Islet precursor cell (in vitro differentiated cells): Measurements from ENCODE around the gene ADCK2.
A peak's percentile ranks its signal among the peaks of the same experiment; 100 is the strongest.
"Not testable (repeated sequence)": the region's sequence is repeated elsewhere in the genome, so short reads cannot be mapped to it uniquely, and the experiment has no call there.

ENCODE experiments used
- DNase-seq: peaks from one replicate; pipeline ENCODE4 v3.0.0-alpha.2; 2018

Gene ADCK2

DNA sequence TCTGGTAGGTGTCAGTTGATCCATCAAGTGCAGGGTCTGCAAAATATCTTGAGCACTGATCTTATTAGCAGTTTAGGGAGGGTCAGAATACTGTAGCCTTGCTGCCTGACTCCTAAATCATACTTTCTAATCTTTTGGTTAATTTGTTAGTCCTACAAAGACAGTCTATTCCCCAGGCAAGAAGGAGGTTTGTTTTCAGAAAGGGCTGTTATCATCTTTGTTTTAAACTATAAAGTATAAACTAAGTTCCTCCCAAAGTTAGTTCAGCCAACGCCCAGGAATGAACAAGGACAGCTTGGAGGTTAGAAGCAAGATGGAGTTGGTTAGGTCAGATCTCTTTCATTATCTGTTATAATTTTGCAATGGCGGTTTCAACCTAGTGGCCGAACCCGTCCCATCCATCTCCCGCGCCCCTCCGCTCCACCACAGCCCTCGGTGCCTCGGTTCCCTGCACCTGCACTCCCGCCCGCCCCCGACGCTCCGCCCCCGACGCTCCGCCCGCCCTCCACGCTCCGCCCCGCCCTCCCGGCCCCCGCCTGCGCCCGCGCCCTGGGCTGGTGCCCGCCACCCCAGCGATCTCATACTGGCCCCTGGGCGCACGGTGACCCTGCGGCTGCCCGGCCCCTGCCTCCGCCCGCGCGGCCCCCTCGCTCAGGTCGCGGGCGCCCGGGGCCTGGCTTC lies at the start of gene ADCK2:
Gene ADCK2, plus strand, starts transcription at position 564 of the 681 bp plus-strand sequence. CDS start 386 bp downstream, outside the sequence.
- no peak for DNase-seq

DNA sequence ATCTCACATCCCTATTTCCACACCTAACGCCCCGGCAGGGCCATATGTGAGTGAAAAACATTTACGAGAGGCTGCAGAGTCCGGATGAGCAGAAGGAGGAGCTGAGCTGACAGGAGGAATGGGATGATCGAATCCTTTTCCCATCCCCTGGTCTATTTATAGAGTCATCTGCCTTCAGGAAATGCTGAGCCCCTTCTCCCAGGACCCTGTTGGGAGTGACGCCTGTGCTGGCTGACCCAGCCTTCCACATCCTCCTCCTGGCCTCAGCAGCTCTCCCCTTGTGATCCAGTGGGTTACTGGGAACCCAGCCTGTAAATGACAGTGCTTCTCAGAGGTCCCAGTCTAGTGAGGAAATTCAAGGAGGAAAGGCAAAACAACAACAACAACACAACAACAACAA lies 48.8 kb upstream of the ADCK2 start:
- peak; percentile 85 for DNase-seq

DNA sequence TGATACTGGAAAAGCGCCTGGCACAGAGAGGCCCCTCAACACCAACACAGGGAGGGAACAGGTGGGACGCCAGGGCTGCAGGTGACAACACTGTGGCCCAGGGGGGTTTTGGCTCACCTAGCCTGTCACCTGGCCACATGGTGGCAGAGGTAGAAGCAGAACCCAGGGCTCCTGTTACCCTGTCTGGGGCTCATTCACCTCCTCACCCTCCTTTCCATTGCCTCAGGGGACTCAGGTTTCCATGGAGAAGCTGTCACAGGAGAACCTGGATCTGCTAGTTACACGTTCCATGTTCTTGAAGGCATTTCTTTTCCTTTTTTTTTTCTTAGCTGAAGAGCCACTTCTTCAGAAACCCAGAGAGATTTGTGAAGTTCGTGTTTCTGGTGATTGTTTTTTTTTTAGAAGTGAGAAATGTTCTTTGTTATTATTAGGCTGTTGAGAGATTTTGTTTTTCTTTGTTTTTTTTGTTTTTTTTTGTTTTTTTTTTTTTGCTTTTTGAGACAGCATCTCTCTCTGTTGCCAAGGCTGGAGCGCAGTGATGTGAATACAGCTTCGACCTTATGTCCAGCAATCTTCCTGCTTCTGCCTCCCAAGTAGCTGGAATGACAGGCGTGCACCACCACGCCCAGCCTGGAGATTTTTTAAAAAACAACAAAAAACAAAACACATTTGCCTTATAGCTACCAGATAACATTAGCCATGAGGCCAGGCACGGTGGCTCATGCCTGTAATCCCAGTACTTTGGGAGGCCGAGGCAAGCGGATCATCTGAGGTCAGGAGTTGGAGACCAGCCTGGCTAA lies 48.2 kb upstream of the ADCK2 start:
- DNase-seq: peak; percentile 93

DNA sequence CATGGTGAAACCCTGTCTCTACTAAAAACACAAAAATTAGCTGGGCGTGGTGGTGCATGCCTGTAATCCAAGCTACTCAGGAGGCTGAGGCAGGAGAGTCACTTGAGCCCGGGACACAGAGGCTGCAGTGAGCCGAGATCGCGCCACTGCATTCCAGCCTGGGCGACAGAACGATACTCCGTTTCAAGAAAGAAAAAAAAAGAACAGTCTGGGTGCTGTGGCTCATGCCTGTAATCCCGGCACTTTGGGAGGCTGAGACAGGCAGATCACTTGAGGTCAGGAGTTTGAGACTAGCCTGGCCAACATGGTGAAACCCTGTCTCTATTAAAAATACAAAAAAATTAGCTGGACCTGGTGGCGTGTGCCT lies 47.6 kb upstream of the ADCK2 start:
- not testable (repeated sequence) for DNase-seq

DNA sequence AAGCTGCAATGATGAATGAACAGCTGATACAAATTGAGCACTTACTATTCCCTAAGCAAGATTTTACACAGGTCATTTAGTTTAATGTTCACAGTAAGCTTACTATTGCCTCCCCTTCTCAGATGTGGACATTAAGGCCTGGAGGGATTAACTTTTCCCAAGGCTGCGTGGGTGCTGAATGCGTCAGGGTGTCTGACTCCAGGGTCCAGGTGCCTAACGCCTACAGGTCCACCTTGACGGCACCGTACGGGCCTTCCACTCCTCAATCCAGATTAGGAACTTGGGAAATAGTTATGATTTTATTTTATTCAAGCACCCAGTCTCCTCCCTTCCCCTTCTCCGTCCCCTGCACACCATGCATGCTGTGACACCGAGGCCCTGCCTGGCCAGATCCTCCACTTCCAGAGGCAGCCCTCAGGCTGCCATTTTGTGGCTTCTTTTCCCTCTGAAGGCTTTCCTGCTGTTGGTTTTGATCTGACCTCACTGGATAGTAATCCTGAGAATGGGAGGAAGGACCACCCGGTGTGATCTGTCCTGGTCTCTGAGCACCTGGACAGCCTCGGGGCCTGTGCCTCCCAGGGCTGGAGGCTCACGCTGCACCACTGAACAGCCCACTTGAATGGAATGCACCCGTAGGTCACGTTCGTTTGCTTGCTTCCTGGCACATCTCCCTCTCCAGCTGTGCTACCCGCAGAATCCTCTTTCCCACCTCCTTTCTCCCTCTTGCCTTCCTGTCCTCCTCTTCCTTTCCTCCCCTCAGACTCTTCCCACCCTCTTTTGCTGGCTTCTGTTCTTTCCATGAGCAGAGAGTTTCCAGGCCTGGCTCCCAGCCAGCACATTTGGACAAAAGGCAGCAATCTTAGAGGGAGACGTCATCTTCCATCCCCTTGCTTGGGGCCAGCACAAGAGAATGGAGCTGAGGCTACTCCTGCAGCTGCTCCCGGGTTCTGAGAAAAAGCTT lies 46.6 kb upstream of the ADCK2 start:
- peak; percentile 99 for DNase-seq

GRCh38 chr7:140631021-140631420 lies 41.7 kb upstream of the ADCK2 start:
- no peak for DNase-seq

GRCh38 chr7:140631602-140632001 lies 41.1 kb upstream of the ADCK2 start:
- no peak for DNase-seq

- DNase-seq: no peak
Observed at GRCh38 chr7:140635345-140635744, 37.4 kb upstream of the ADCK2 start.

DNA sequence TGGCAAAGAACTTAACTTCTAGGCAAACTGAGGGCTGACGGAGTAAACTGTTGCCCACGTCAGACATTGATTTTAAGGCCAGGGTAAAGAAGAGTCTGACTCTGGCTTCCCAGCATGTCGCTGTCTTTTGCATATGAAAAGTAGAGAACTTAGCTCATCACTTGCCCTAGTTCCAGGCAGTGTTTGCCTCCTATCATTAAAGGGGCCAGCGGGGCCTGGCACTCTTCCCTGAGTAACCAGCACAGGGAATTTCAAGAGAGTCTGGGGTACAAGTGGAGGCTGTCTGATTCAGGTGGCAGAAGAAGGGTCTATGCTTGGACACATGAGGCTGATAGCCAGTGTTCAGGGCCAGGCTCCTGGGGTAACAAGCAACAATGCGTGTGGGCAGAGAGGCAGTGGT lies 36.9 kb upstream of the ADCK2 start:
- DNase-seq: no peak

DNA sequence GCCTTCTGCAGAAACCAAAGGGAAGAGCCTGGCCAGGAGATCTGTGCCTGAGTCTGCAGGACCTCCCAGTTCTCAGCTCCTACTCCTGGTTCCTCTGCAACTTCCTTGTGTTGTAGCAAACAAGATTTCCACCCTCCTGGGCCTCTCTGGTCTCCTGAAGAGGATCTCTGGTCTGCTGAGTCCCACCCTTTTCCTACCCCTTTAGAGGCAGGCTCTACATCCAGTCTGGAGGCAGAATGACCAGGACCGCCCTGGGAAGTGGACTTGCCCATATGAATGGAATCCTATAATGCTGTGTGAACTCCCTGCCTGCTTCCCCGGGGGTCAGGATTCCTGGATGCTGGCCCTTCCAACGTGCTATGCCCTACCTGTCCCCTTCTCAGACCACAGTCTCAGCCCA lies 35.3 kb upstream of the ADCK2 start:
- DNase-seq: no peak

- peak; percentile 90 for DNase-seq
Observed at GRCh38 chr7:140638173-140638791, 34.5 kb upstream of the ADCK2 start.

GRCh38 chr7:140639366-140640053 lies 33.2 kb upstream of the ADCK2 start:
- DNase-seq: peak; percentile 61

DNA sequence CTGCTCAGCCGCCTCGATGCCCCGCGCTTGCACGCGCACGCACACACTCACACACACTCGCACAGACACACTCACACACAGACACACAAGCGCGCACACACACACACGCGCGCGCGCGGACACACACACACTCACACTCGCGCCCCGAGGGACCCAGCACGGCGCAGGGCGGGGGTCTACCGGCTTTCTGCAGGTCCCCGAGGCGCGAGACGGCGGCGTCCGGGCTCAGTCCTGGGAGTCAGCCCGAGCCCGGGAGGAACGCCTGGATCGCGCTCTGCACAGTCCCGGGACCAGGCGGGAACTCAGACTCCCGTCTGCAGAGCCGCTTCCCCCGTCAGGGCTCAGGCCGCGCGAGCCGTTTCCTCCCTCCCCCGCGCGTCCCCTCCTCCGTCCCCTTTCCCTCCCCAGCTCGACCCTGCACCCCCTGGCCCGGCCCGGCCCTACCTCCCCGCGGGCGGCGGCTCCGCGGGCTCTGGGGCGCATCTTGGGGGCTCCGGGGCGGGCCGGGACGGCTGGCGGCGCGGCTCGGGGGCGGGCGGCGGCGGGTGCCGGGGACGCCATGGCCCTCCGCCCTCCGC lies 32.6 kb upstream of the ADCK2 start:
- DNase-seq: peak; percentile 74

GRCh38 chr7:140640727-140641523 lies 31.8 kb upstream of the ADCK2 start, which contains the start of gene DENND2A:
Gene DENND2A, minus strand, starts transcription at chr7:140640813. Its CDS starts 38,416 bp downstream, at chr7:140602397.
- DNase-seq: peak; percentile 92

DNA sequence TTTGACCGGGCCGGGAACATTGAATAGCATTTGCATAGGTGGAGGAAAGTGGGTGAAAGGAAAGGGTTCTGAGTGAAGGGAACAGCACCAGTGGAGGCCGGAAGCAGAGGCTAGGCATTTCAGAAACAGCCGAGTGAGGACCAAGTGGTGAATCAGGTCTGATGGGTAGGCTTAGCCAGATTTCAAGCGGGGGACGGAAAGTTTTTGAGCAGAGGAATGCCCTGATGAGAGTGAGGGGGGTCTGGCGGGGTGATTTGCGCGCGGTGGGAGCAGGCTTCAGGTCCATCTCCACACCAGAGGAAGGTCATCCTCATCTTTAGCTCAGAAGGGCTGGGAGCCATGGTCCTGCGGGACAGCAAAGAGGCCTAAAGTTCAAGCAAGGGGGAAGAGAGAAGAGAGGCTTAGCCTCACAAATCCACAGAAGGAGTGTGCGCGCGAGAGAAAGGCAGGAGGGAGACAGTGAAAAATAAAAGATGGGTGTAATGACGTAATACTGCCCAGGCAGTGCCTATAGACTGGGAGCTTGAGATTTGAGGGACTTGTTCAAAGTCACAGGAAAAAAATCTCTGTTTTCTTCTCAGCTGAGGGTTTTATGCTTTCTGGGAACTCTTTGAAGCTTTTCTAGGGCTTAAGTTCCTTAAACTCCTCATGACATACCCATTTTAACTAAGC lies 31.1 kb upstream of the ADCK2 start:
- DNase-seq: no peak

DNA sequence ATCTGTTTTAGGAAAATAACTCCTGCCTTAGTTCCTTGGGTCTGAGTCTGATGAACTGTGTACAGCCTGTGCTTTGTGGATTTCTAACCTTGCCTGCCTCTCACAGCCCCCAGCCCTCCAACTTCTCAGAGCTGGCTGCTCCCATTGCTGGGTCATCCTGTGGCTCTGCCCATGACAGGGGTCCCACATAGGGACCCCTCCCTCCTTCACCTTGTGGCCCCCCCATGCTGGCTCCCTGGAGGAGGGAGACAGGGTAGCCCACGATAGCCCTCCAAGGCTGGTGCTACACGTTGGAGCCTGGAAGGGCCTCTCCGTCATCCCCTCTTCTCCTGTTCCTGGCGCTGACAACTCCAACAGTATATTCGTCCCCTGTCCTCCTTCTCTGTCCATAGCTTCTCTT lies 29.3 kb upstream of the ADCK2 start:
- no peak for DNase-seq

GRCh38 chr7:140644761-140645160 lies 28.0 kb upstream of the ADCK2 start:
- DNase-seq: not testable (repeated sequence)

DNA sequence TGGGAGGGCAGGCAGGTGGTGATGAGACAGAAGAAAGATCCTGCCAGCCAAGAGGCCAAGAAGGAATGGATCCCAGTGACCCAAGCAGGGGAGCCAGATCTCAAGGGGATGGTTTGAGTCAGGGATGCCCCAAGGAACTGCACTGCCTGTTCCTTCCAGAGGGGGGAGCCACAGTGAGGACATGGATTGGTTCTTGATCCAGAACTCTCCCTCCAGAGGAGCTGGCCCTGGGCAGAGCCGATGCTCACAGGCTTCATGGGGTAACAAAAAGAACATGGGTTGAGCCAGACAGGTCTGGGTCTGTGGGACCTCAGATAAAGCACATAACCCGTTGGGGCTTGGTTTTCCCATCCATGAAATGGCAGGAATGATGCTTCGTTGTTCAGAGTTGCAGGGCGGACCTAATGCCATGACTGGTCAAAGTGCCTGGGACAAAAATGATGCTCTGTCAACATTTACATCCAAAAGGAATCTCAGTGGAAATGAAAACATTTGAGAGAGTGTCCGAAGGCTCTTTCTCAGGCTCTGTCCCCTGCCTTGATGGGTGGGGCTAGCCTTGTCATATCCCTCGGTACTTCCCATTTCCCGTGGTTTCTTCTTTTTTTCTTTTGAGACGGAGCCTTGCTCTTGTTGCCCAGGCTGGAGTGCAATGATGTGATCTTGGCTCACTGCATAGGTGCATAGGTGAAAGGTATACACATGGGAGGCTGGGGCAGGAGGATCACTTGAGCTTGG lies 27.4 kb upstream of the ADCK2 start:
- no peak for DNase-seq

GRCh38 chr7:140646931-140647647 lies 25.7 kb upstream of the ADCK2 start:
- DNase-seq: peak; percentile 87
